Measurements from ENCODE around the gene CCM2L. TPM values are rescaled to one million over a fixed set of nuclear protein-coding genes. Genes with fewer than 3 reads are reported as not detected.
A peak's percentile ranks its signal among the peaks of the same experiment; 100 is the strongest.

Gene CCM2L
- total and polyA plus RNA-seq, 10 of the 15 experiments (the other 5 are each of a cell fraction or from before 2014, with no cell fraction given) = not detected

DNA sequence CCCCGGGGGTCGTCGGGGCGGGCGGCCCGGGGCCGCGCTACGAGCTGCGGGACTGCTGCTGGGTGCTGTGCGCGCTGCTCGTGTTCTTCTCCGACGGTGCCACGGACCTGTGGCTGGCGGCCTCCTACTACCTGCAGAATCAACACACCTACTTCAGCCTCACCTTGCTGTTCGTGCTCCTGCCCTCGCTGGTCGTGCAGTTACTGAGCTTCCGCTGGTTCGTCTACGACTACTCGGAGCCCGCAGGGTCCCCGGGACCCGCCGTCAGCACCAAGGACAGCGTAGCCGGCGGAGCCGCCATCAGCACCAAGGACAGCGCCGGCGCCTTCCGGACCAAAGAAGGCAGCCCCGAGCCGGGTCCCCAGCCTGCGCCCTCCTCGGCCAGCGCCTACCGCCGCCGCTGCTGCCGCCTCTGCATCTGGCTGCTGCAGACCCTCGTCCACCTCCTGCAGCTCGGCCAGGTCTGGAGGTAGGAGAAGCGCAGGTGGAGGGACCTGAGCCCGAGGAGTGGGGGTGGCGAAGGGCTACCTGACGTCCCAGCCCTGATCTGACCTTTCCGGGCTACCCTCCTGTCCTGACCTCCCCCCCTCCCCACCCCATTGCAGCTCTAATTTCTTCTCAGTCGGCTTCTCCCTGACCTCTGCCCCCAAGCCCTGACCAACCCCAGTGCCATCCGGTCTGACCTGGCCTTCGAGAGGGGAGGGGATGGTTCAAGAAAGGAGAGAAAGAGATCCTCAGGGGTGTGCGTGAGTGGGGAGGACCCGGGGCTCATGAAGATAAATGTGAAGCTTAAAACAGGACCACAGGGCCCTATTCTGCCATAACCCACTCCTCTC lies 41.7 kb upstream of the CCM2L start (continued):
- TF ChIP-seq RUNX3 (IDR thresholded peaks at IDR 0.05; ENCODE audit: low read length) = 0 out of 2 replicates have a peak, but pooled peaks have one; percentile 15
- TF ChIP-seq YBX1 (IDR thresholded peaks at IDR 0.05) = no peak
- TF ChIP-seq CREM (IDR thresholded peaks at IDR 0.05; ENCODE audit: low read depth) = 0 out of 2 replicates have a peak, but pooled peaks have one; percentile 35
- TF ChIP-seq ZZZ3 (IDR thresholded peaks at IDR 0.05; ENCODE audit: control insufficient read depth, insufficient read length, low read depth) = no peak
- no peak for TF ChIP-seq MEF2A (IDR thresholded peaks at IDR 0.05; ENCODE audit: insufficient read depth, low read depth, low read length)
- TF ChIP-seq STAT3 (IDR thresholded peaks at IDR 0.05; ENCODE audit: low read depth, low read length) = no peak
- TF ChIP-seq NFYA (IDR thresholded peaks at IDR 0.05; ENCODE audit: borderline replicate concordance, low read depth, low read length) = no peak
- TF ChIP-seq MXI1 (IDR thresholded peaks at IDR 0.05; ENCODE audit: low read depth, low read length) = peak; percentile 95
- peak; percentile 91 for TF ChIP-seq YY1 (IDR thresholded peaks at IDR 0.05; ENCODE audit: low read depth, low read length)
- no peak for TF ChIP-seq ESRRA (IDR thresholded peaks at IDR 0.05; ENCODE audit: low read length)
- no peak for TF ChIP-seq CBFB (IDR thresholded peaks at IDR 0.05; ENCODE audit: low read depth)
- TF ChIP-seq IRF5 (IDR thresholded peaks at IDR 0.05; ENCODE audit: borderline replicate concordance) = no peak
- TF ChIP-seq, protein P1, sequence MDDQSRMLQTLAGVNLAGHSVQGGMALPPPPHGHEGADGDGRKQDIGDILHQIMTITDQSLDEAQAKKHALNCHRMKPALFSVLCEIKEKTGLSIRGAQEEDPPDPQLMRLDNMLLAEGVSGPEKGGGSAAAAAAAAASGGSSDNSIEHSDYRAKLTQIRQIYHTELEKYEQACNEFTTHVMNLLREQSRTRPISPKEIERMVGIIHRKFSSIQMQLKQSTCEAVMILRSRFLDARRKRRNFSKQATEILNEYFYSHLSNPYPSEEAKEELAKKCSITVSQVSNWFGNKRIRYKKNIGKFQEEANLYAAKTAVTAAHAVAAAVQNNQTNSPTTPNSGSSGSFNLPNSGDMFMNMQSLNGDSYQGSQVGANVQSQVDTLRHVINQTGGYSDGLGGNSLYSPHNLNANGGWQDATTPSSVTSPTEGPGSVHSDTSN (IDR thresholded peaks at IDR 0.05; ENCODE audit: insufficient replicate concordance, low read depth, low read length) = peak; percentile 7
- TF ChIP-seq, protein P2, sequence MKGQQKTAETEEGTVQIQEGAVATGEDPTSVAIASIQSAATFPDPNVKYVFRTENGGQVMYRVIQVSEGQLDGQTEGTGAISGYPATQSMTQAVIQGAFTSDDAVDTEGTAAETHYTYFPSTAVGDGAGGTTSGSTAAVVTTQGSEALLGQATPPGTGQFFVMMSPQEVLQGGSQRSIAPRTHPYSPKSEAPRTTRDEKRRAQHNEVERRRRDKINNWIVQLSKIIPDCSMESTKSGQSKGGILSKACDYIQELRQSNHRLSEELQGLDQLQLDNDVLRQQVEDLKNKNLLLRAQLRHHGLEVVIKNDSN (IDR thresholded peaks at IDR 0.05; ENCODE audit: borderline replicate concordance, extremely low read length, insufficient read depth, low read depth, low read length) = no peak
- TF ChIP-seq, protein P3, sequence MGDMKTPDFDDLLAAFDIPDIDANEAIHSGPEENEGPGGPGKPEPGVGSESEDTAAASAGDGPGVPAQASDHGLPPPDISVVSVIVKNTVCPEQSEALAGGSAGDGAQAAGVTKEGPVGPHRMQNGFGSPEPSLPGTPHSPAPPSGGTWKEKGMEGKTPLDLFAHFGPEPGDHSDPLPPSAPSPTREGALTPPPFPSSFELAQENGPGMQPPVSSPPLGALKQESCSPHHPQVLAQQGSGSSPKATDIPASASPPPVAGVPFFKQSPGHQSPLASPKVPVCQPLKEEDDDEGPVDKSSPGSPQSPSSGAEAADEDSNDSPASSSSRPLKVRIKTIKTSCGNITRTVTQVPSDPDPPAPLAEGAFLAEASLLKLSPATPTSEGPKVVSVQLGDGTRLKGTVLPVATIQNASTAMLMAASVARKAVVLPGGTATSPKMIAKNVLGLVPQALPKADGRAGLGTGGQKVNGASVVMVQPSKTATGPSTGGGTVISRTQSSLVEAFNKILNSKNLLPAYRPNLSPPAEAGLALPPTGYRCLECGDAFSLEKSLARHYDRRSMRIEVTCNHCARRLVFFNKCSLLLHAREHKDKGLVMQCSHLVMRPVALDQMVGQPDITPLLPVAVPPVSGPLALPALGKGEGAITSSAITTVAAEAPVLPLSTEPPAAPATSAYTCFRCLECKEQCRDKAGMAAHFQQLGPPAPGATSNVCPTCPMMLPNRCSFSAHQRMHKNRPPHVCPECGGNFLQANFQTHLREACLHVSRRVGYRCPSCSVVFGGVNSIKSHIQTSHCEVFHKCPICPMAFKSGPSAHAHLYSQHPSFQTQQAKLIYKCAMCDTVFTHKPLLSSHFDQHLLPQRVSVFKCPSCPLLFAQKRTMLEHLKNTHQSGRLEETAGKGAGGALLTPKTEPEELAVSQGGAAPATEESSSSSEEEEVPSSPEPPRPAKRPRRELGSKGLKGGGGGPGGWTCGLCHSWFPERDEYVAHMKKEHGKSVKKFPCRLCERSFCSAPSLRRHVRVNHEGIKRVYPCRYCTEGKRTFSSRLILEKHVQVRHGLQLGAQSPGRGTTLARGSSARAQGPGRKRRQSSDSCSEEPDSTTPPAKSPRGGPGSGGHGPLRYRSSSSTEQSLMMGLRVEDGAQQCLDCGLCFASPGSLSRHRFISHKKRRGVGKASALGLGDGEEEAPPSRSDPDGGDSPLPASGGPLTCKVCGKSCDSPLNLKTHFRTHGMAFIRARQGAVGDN (IDR thresholded peaks at IDR 0.05) = no peak
- no peak for TF ChIP-seq IRF4 (IDR thresholded peaks at IDR 0.05; ENCODE audit: low read depth, low read length)
- no peak for TF ChIP-seq ZBTB33 (IDR thresholded peaks at IDR 0.05)
- no peak for TF ChIP-seq FOXK2 (IDR thresholded peaks at IDR 0.05)
- peak; percentile 88; the same call in 1 of the 2 replicates for TF ChIP-seq HDAC2 (IDR thresholded peaks at IDR 0.05)
- TF ChIP-seq ZNF24 (IDR thresholded peaks at IDR 0.05) = no peak
- TF ChIP-seq BHLHE40 (IDR thresholded peaks at IDR 0.05; ENCODE audit: borderline replicate concordance in 1 of 2, low read depth in 2 of 2, low read length in 1 of 2) = no peak; a peak in 1 of 4 replicates
